Left renal pelvis (tissue), 4 donors: ENCODE data around the gene MRFAP1. TPM values are rescaled to one million over a fixed set of nuclear protein-coding genes. Genes with fewer than 3 reads are reported as not detected.
"Not testable (repeated sequence)": the region's sequence is repeated elsewhere in the genome, so short reads cannot be mapped to it uniquely, and the experiment has no call there.

Source experiments
- DNase-seq, 4 donors: peaks; one replicate each; pipeline ENCODE4 v3.0.0-alpha.2; 2013; ENCODE audit warnings: low read depth in 4 of 4, low spot score in 3 of 4
- polyA plus RNA-seq, 4 donors: library from polyadenylated mRNA; unstranded; fragments of 120-200 nt; gene quantifications; one replicate each; pipeline ENCODE4 v1.2.1, GENCODE V29; 2013; ENCODE audit not compliant: insufficient read length in 4 of 4

The MRFAP1 gene
- polyA plus RNA-seq, 4 donors = 404 to 468 (median 428) TPM

DNA sequence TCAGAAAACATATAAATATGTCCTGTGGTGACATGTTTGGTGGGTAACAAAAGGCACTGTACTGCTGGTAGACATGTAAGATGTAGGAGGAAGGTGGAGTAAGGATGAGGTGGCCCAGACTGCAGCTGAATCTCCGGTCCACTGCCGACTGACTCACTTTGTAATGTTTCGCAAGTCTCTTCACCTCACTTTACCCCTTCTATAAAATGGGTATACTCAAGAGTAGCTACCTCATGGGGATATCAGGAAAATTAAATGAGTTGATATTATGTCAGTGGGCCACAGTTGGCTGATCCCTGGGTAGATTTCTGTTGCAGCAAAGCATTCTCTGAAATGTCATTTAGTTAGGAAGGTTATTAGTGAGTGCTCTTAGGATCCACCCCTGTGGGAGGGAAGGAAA lies 22.1 kb downstream of the MRFAP1 start:
- DNase-seq = no peak

- no peak for DNase-seq
Measured at GRCh38 chr4:6663596-6664393, 23.3 kb downstream of the MRFAP1 start.

DNA sequence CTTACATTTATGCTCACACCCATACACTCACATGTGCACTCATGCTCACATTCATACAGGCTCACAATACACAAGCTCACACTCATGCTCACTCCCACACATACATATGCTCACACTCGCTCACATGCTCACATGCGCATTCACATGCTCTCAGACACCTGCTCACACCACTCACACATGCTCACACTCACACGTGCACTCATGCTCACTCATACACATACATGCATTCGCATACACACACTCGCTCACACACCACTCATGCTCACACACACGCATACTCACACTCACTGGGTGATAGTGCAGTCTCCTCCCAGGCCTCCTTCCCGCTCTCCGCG lies 24.8 kb downstream of the MRFAP1 start:
- no peak for DNase-seq

DNA sequence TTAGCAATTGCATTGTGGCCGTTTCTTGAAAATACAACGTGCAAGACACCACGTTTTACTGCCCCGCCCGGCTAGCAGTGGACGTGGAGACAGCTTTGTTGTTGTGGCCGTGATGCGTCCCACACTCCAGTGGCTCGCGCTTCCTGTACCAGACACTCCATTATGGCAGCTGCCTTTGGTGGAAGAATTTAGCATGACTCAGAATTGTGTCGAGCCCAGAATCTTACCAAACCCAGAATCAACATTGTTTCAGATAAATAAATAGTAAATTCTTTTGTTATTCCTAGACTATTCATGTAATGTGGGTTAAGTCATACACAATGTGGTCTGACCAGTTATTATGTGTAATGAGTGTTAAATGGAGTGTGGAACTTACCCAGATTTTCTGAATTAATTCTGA lies 27.9 kb downstream of the MRFAP1 start:
- DNase-seq = no peak

GRCh38 chr4:6671648-6672047 lies 31.2 kb downstream of the MRFAP1 start:
- no peak for DNase-seq

DNA sequence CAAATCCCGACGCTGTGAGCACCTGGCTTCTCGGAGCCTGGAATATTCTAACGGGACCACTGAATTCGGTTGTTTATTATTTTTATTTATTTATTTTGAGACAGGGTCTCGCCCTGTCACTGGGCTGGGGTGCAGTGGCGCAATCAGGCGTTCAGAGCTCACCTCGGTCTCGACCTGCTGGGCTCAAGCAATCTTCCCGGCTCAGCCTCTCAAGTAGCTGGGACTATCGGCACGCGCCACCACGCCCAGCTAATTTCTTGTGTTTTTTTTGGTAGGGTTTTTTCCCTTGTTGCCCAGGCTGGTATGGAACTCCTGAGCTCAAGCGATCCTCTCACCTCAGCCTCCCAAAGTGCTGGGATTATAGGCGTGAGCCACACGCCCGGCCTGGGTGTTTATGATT lies 31.6 kb downstream of the MRFAP1 start:
- no peak for DNase-seq

DNA sequence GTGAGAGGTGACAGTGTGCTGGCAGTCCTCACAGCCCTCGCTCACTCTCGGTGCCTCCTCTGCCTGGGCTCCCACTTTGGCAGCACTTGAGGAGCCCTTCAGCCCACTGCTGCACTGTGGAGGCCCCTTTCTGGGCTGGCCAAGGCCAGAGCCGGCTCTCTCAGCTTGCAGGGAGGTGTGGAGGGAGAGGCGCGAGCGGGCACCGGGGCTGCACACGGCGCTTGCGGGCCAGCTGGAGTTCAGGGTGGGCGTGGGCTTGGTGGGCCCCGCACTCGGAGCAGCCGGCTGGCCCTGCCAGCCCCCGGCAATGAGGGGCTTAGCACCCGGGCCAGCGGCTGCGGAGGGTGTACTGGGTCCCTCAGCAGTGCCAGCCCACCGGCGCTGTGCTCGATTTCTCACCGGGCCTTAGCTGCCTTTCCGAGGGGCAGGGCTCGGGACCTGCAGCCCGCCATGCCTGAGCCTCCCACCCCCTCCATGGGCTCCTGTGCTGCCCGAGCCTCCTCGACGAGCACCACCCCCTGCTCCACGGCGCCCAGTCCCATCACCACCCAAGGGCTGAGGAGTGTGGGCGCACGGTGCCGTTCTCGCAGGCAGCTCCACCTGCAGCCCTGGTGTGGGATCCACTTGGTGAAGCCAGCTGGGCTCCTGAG lies 32.2 kb downstream of the MRFAP1 start:
- DNase-seq = not testable (repeated sequence)

- not testable (repeated sequence) for DNase-seq
Measured at GRCh38 chr4:6673191-6673659, 32.7 kb downstream of the MRFAP1 start.

GRCh38 chr4:6673660-6674499 lies 33.4 kb downstream of the MRFAP1 start:
- peak; percentile 84 to 95 (median 90) for DNase-seq

- no peak for DNase-seq
Measured at GRCh38 chr4:6674500-6675149, 34.1 kb downstream of the MRFAP1 start.

- DNase-seq = no peak
Measured at GRCh38 chr4:6676722-6677558, 36.5 kb downstream of the MRFAP1 start.

DNA sequence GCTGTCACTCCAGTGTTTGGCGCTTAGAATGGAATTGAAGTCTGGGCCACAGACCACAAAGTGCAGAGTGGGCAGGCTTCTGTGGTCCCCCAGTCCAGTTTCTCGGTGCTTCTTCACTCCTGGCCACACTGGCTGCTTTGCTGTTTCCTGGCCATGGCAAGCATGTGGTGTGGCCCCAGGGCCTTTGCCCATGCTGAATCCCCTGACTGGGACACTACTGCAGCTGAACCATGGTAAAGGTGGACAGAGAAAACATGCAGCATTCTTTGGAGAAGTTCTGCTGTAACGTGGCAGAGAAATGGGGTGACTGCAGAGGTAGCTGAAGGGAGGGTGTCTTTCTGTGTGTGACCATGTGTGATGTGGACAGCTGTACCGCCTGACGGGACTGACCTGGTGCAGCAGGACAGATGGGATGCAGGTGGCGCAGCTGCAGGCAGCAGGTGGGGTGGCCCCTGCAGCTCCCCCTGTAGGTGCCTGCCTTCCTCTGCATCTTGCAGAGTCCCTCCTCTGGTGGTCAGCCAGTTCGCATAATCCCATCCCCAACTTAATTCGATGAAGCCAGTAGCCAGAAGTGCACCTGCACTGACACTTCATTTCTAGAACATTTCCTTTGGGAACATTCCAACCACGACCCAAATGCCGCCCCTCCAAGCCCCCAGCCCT lies 40.0 kb downstream of the MRFAP1 start:
- no peak for DNase-seq

DNA sequence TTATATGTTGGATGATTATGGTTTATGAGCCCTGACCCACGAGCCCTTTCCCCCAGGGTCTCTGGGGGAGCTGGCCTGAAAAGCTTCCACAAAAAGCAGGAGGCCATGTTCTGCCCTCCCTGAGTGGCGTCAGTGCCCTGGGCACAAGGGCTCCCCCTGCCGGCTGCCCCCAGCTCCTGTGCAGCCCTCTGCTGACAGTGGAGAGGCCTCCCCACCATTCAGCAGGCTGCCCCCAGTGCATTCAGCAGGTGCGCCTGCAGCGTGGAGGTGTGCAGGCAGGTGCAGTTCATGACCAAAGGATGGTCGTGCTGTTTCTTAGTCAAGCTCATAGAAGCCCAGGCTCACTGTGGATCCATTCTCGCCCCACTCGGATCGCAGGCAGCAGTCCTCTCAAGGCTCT lies 40.7 kb downstream of the MRFAP1 start:
- DNase-seq = no peak

- no peak for DNase-seq
Measured at GRCh38 chr4:6682862-6683590, 42.5 kb downstream of the MRFAP1 start.

GRCh38 chr4:6684656-6685055 lies 44.2 kb downstream of the MRFAP1 start:
- DNase-seq = no peak

- no peak for DNase-seq
Measured at GRCh38 chr4:6686104-6686787, 45.8 kb downstream of the MRFAP1 start.

DNA sequence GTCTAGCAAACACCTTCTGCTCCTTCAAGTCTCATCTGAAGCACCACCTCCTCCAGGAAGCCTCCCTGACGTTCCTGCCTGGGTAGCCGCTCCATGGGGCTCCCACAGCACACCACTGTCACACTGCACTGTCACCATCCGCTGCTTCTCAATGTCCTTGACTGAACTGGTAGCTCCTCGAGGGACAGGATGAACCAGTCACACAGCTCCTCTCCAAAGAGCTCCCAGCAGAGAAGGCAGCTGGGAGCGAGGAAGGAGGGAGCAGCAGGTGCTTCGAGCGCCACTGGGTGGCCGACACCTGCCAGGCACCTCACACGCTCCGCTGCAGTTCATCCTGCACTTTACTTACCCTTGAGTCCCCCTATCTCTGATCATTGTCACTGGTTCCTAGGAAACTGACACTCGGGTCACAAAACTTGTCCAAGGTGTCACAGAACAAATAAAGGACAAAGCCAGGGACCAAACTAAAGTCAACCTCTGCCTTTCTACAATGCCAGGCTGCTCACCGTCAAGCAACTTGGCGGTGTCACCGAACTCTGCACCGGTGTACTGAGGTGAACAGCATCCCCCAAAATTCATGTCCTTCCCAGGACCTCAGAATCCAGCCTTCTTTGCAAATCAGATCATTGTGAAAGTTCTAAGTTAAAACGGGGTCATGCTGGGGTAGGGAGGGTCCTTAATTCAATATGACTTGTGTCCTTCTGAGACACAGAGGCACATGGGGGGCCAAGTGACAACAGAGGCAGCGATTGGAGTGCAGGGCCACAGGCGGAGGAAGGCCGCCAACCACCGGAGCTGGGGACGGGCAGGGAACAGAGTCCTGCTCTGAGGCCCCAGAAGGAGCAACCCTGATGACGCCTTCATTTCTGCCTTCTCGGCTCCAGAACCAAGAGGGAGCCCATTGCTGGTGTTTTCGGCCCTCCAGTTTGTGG lies 47.7 kb downstream of the MRFAP1 start:
- DNase-seq = no peak
